ENCODE results near the gene WDR72. TPM values are rescaled to one million over a fixed set of nuclear protein-coding genes. Genes with fewer than 3 reads are reported as not detected.

Gene WDR72
- total and polyA plus RNA-seq, 2 experiments from 2014 or later, result 0.99 to 1.9 TPM

GRCh38 chr15:53747501-53748068 lies 11.9 kb downstream of the WDR72 start (continued):
- TF ChIP-seq ZNF462 (CRISPR knock-in tag; IDR thresholded peaks at IDR 0.05), result no peak
- no peak for TF ChIP-seq ETS1 (IDR thresholded peaks at IDR 0.05)
- no peak for TF ChIP-seq POLR2AphosphoS5 (IDR thresholded peaks at IDR 0.05; ENCODE audit: low read depth)

GRCh38 chr15:53746101-53746500 lies 13.4 kb downstream of the WDR72 start:
- Mint-ChIP-seq H3K9me3 (no peaks in the 10 kb centered on the region), H3K27me3 (ENCODE audit: insufficient read depth, low read depth, poor library complexity) (no peaks in the 10 kb centered on the region), H3K4me3 (no peak overlapping the region), H3K27ac (no peak overlapping the region), H3K4me1 (peaks cover 7% of the 10 kb centered on the region), H3K36me3 (ENCODE audit: low read depth) (no peaks in the 10 kb centered on the region)
- Histone ChIP-seq H4K20me1 (replicated peaks; ENCODE audit: insufficient read depth) (no peaks in the 10 kb centered on the region), H2AFZ (no peak overlapping the region), H3K4me1 (ENCODE audit: insufficient read depth) (no peaks in the 10 kb centered on the region), H3K9me2 (ENCODE audit: insufficient read depth) (no peaks in the 10 kb centered on the region), H3F3A (replicated peaks; ENCODE audit: low read depth) (no peaks in the 10 kb centered on the region), H3K27ac (ENCODE audit: low read depth) (no peak overlapping the region), H3K27me3 (ENCODE audit: insufficient read depth) (no peaks in the 10 kb centered on the region), H3K36me3 (ENCODE audit: insufficient read depth) (no peaks in the 10 kb centered on the region), H3K4me3 (no peak overlapping the region), H3K79me2 (replicated peaks; ENCODE audit: insufficient read depth) (no peaks in the 10 kb centered on the region), H3K4me2 (no peak overlapping the region)
- DNase-seq (ENCODE audit: low spot score), result no peak
- no peak for ATAC-seq
- TF ChIP-seq ZNF114 (CRISPR knock-in tag; IDR thresholded peaks at IDR 0.05) (no peak), ZNF331 (CRISPR knock-in tag; IDR thresholded peaks at IDR 0.05; ENCODE audit: low read depth) (no peak), EZH2phosphoT487 (IDR thresholded peaks at IDR 0.05; ENCODE audit: unreplicated experiment) (no peak), EZH2 (IDR thresholded peaks at IDR 0.05; ENCODE audit: low read depth, unreplicated experiment) (no peak), ZNF462 (CRISPR knock-in tag; IDR thresholded peaks at IDR 0.05) (no peak), CREB1 (CRISPR knock-in tag; IDR thresholded peaks at IDR 0.05; ENCODE audit: low read depth) (no peak)

Measured in GM23338 (cell line).